ENCODE measurements around the gene IL5.

Gene IL5

DNA sequence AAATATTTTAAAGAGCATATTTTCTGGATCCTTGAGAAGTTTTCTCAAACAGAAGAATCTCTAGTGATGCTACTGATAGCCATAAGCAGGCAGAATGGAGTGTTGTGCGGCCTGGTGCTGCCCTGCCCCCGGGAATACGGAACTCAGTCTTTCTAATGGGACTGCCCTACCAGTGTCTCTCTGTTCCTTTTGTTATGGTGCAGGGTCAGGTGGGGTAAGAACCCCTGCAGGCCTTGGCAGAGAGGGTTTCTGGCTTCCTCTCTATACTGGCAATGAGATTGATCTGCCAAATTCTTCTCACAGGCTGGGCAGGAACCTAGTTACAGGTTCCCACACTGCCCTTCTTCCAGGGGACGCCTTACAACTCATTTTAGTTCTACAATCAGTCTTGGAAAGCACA lies 2.6 kb downstream of the IL5 start:
- Histone ChIP-seq H3K4me3 (no peak overlapping the region), H3K27me3 (no peaks in the 10 kb centered on the region), H3K4me1 (no peaks in the 10 kb centered on the region), H3K9me3 (no peaks in the 10 kb centered on the region), H3K27ac (no peak overlapping the region), H3K36me3 (no peaks in the 10 kb centered on the region)
- intact Hi-C loops (cut with DNase I; ENCODE audit: low total_unique reads), result no loop called here
- no peak for DNase-seq
- TF ChIP-seq, protein P1, sequence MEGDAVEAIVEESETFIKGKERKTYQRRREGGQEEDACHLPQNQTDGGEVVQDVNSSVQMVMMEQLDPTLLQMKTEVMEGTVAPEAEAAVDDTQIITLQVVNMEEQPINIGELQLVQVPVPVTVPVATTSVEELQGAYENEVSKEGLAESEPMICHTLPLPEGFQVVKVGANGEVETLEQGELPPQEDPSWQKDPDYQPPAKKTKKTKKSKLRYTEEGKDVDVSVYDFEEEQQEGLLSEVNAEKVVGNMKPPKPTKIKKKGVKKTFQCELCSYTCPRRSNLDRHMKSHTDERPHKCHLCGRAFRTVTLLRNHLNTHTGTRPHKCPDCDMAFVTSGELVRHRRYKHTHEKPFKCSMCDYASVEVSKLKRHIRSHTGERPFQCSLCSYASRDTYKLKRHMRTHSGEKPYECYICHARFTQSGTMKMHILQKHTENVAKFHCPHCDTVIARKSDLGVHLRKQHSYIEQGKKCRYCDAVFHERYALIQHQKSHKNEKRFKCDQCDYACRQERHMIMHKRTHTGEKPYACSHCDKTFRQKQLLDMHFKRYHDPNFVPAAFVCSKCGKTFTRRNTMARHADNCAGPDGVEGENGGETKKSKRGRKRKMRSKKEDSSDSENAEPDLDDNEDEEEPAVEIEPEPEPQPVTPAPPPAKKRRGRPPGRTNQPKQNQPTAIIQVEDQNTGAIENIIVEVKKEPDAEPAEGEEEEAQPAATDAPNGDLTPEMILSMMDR (IDR thresholded peaks at IDR 0.05), result no peak

- no peak for DNase-seq
- TF ChIP-seq, protein P1 (IDR thresholded peaks at IDR 0.05), result no peak
- Histone ChIP-seq H3K27me3 (no peaks in the 10 kb centered on the region), H3K9me3 (no peaks in the 10 kb centered on the region), H3K36me3 (no peaks in the 10 kb centered on the region), H3K27ac (no peak overlapping the region), H3K4me3 (no peak overlapping the region), H3K4me1 (no peaks in the 10 kb centered on the region)
- intact Hi-C loops (cut with DNase I; ENCODE audit: low total_unique reads), result no loop called here
Measured at GRCh38 chr5:132540149-132540548, 3.2 kb downstream of the IL5 start.

- Histone ChIP-seq H3K36me3 (no peaks in the 10 kb centered on the region), H3K9me3 (no peaks in the 10 kb centered on the region), H3K27ac (no peak overlapping the region), H3K27me3 (no peaks in the 10 kb centered on the region), H3K4me3 (no peak overlapping the region), H3K4me1 (no peaks in the 10 kb centered on the region)
- TF ChIP-seq, protein P1 (IDR thresholded peaks at IDR 0.05), result no peak
- intact Hi-C loops (cut with DNase I; ENCODE audit: low total_unique reads), result no loop called here
- DNase-seq, result no peak
Measured at GRCh38 chr5:132539716-132540115, 3.6 kb downstream of the IL5 start.

- DNase-seq, result no peak
- Histone ChIP-seq H3K4me3 (no peak overlapping the region), H3K9me3 (no peaks in the 10 kb centered on the region), H3K27ac (no peak overlapping the region), H3K27me3 (no peaks in the 10 kb centered on the region), H3K36me3 (no peaks in the 10 kb centered on the region), H3K4me1 (peaks cover 0 to 6% (median 2%) of the 10 kb centered on the region in 4 donors)
- intact Hi-C loops (cut with DNase I; ENCODE audit: low total_unique reads), result no loop called here
- TF ChIP-seq, protein P1 (IDR thresholded peaks at IDR 0.05), result no peak
Measured at GRCh38 chr5:132530946-132531345, 12.4 kb downstream of the IL5 start.

GRCh38 chr5:132528866-132529634 lies 14.3 kb downstream of the IL5 start:
- no peak overlapping the region for H3K27ac ChIP-seq
- intact Hi-C loops (cut with DNase I; ENCODE audit: low total_unique reads), result loop anchor here (10.0 kb wide), 1 partner anchor 146 kb away; the partner anchor contains the start of gene IL4
- TF ChIP-seq, protein P1 (IDR thresholded peaks at IDR 0.05), result no peak

More at GRCh38 chr5:132528866-132529634, 14.3 kb downstream of the IL5 start:
- DNase-seq, result no peak
- Histone ChIP-seq H3K4me3 (no peak overlapping the region), H3K9me3 (no peaks in the 10 kb centered on the region), H3K4me1 (peaks cover 0 to 6% (median 2%) of the 10 kb centered on the region in 4 donors), H3K36me3 (no peaks in the 10 kb centered on the region), H3K27me3 (no peaks in the 10 kb centered on the region)
